Testis (tissue), 2 donors: ENCODE data around the gene GSDME.

Experiments
- POLR2A ChIP-seq: fragments of 450-650 bp; IDR thresholded peaks from one replicate; pipeline ENCODE4 v1.6.1; 2017; ENCODE audit warnings: antibody characterized with exemption, mild to moderate bottlenecking, moderate library complexity
- TF ChIP-seq, protein P1 (sequence below), 3 experiments: fragments of 450-650 bp in 2 of 3; fragments of 200-600 bp in 1 of 3; sonication (generic) in 1 of 3; IDR thresholded peaks; one replicate each; pipeline ENCODE4 v1.5.1; 2016 to 2019; ENCODE audit warnings: antibody characterized with exemption in 3 of 3, mild to moderate bottlenecking in 2 of 3, moderate library complexity in 1 of 3

GRCh38 chr7:24802300-24802699 is 45.0 kb upstream of the GSDME start:
- TF ChIP-seq, protein P1, sequence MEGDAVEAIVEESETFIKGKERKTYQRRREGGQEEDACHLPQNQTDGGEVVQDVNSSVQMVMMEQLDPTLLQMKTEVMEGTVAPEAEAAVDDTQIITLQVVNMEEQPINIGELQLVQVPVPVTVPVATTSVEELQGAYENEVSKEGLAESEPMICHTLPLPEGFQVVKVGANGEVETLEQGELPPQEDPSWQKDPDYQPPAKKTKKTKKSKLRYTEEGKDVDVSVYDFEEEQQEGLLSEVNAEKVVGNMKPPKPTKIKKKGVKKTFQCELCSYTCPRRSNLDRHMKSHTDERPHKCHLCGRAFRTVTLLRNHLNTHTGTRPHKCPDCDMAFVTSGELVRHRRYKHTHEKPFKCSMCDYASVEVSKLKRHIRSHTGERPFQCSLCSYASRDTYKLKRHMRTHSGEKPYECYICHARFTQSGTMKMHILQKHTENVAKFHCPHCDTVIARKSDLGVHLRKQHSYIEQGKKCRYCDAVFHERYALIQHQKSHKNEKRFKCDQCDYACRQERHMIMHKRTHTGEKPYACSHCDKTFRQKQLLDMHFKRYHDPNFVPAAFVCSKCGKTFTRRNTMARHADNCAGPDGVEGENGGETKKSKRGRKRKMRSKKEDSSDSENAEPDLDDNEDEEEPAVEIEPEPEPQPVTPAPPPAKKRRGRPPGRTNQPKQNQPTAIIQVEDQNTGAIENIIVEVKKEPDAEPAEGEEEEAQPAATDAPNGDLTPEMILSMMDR (IDR thresholded peaks at IDR 0.05), result no peak
- TF ChIP-seq POLR2A, result no peak
